Muscle of leg (tissue), 11 donors: Measurements from ENCODE around the gene PLEK. TPM values are rescaled to one million over a fixed set of nuclear protein-coding genes. Genes with fewer than 3 reads are reported as not detected.
"Not testable (repeated sequence)": the region's sequence is repeated elsewhere in the genome, so short reads cannot be mapped to it uniquely, and the experiment has no call there.

Experiments used
- DNase-seq: peaks from one replicate; pipeline ENCODE4 v3.0.0; 2013
- H3K27ac ChIP-seq: one replicate; pipeline ENCODE4 v1.5.1; 2013; ENCODE audit warnings: mild to moderate bottlenecking, low read length, control low read depth
- H3K27me3 ChIP-seq: one replicate; pipeline ENCODE4 v1.6.1; 2013; ENCODE audit warnings: low read length; ENCODE audit not compliant: control insufficient read depth, insufficient read depth
- H3K36me3 ChIP-seq: one replicate; pipeline ENCODE4 v1.6.1; 2013; ENCODE audit warnings: low read length; ENCODE audit not compliant: control insufficient read depth, insufficient read depth
- H3K4me1 ChIP-seq: one replicate; pipeline ENCODE4 v1.6.1; 2013; ENCODE audit warnings: low read length; ENCODE audit not compliant: control insufficient read depth, insufficient read depth
- H3K4me3 ChIP-seq: one replicate; pipeline ENCODE4 v1.5.1; 2013; ENCODE audit warnings: low read length, control low read depth
- H3K9me3 ChIP-seq: replicated peaks from 2 replicates; pipeline ENCODE4 v1.6.1; 2013; ENCODE audit warnings: low read depth, low read length; ENCODE audit not compliant: control insufficient read depth
- WGBS: methylation state at CpG from one replicate; pipeline ENCODE4 v1.1.5; 2013; ENCODE audit warnings: missing lambda C conversion rate; ENCODE audit not compliant: insufficient coverage; 5-methylcytosine and 5-hydroxymethylcytosine counted together
- polyA plus RNA-seq, 8 donors: library from polyadenylated mRNA; unstranded; fragments of 120-200 nt; gene quantifications; one replicate each; pipeline versions ENCODE4 v1.2.1 to v1.2.3, GENCODE V29; 2013; ENCODE audit warnings: inconsistent platforms in 1 of 8, low replicate concordance in 1 of 8; ENCODE audit not compliant: insufficient read length in 8 of 8, insufficient read depth in 1 of 8
- total RNA-seq: library from RNA; stranded (reverse); fragments of 120-200 nt; gene quantifications from one replicate; pipeline ENCODE4 v1.2.4, GENCODE V29; 2013

The PLEK gene
- total and polyA plus RNA-seq, 9 donors, result 4.4 to 7.6 (median 5.4) TPM

GRCh38 chr2:68436270-68436669 is 71.2 kb downstream of the PLEK start:
- Histone ChIP-seq H3K27ac (no peak overlapping the region), H3K4me3 (no peak overlapping the region), H3K27me3 (no peaks in the 10 kb centered on the region), H3K4me1 (peaks cover 7% of the 10 kb centered on the region), H3K36me3 (no peaks in the 10 kb centered on the region), H3K9me3 (no peaks in the 10 kb centered on the region)
- 70% methylated on average over 2 of the region's 4 CpGs for WGBS
- no peak for DNase-seq

GRCh38 chr2:68438455-68439303 is 73.6 kb downstream of the PLEK start:
- DNase-seq, result peak; percentile 39
- 51% methylated on average over 5 of the region's 7 CpGs for WGBS
- H3K36me3 ChIP-seq, result no peaks in the 10 kb centered on the region
- H3K4me3 ChIP-seq, result no peak overlapping the region
- peaks cover 7% of the 10 kb centered on the region for H3K4me1 ChIP-seq
- no peak overlapping the region for H3K27ac ChIP-seq
- H3K9me3 ChIP-seq, result no peaks in the 10 kb centered on the region
- no peaks in the 10 kb centered on the region for H3K27me3 ChIP-seq

GRCh38 chr2:68441179-68441993 is 76.3 kb downstream of the PLEK start:
- Histone ChIP-seq H3K27me3 (no peaks in the 10 kb centered on the region), H3K27ac (no peak overlapping the region), H3K36me3 (no peaks in the 10 kb centered on the region), H3K9me3 (no peaks in the 10 kb centered on the region), H3K4me3 (no peak overlapping the region), H3K4me1 (peaks cover 6% of the 10 kb centered on the region)
- DNase-seq, result peak; percentile 93
- 27% methylated on average over 3 of the region's 6 CpGs for WGBS

- Histone ChIP-seq H3K27ac (no peak overlapping the region), H3K27me3 (no peaks in the 10 kb centered on the region), H3K4me3 (no peak overlapping the region), H3K9me3 (no peaks in the 10 kb centered on the region), H3K36me3 (no peaks in the 10 kb centered on the region), H3K4me1 (no peaks in the 10 kb centered on the region)
- no CpG with 5 or more reads among the region's 2 CpGs for WGBS
- no peak for DNase-seq
Observed at GRCh38 chr2:68441994-68442322, 76.9 kb downstream of the PLEK start.

GRCh38 chr2:68446425-68446824 is 81.3 kb downstream of the PLEK start:
- not testable (repeated sequence) for H3K4me3 ChIP-seq, H3K4me1 ChIP-seq, DNase-seq, H3K9me3 ChIP-seq, H3K27me3 ChIP-seq, H3K27ac ChIP-seq, H3K36me3 ChIP-seq
- no CpG with 5 or more reads among the region's 3 CpGs for WGBS

Other genes starting within 250 kb of the PLEK start
- gene PNO1, start 207.4 kb upstream of the PLEK start, total RNA-seq, result 13.5 TPM
- gene PNO1, start 207.4 kb upstream of the PLEK start, polyA plus RNA-seq, result 10 to 100 TPM; 14.3 to 20.7 (median 16.5) TPM
- 16.7 TPM for gene PPP3R1, start 112.8 kb upstream of the PLEK start, total RNA-seq
- 10 to 100 TPM; 38.1 to 53.3 (median 46.5) TPM for gene PPP3R1, start 112.8 kb upstream of the PLEK start, polyA plus RNA-seq
- gene CNRIP1, start 45.3 kb upstream of the PLEK start, total RNA-seq, result 21.1 TPM
- 10 to 100 TPM; 21.5 to 34.7 (median 24.8) TPM for gene CNRIP1, start 45.3 kb upstream of the PLEK start, polyA plus RNA-seq
- 0.71 TPM for gene FBXO48, start 102.0 kb downstream of the PLEK start, total RNA-seq
- 1 to 10 TPM in 7 of 8 donors, under 1 TPM in 1; 0.95 to 1.7 (median 1.3) TPM for gene FBXO48, start 102.0 kb downstream of the PLEK start, polyA plus RNA-seq
- 5.5 TPM for gene APLF, start 102.3 kb downstream of the PLEK start, total RNA-seq
- gene APLF, start 102.3 kb downstream of the PLEK start, polyA plus RNA-seq, result 1 to 10 TPM; 1.1 to 2.1 (median 1.4) TPM